ENCODE results near the gene DHRSX.
"Not testable (repeated sequence)": the region's sequence is repeated elsewhere in the genome, so short reads cannot be mapped to it uniquely, and the experiment has no call there.

Gene DHRSX

GRCh38 chrX:2425286-2426071 lies 75.3 kb downstream of the DHRSX start:
- TF ChIP-seq MYC (IDR thresholded peaks at IDR 0.05; ENCODE audit: low read depth, low read length) (no peak), POLR2A (IDR thresholded peaks at IDR 0.05; ENCODE audit: extremely low read depth, insufficient read length) (no peak), CTCF (IDR thresholded peaks at IDR 0.05; ENCODE audit: low read depth, low read length) (no peak), MAX (IDR thresholded peaks at IDR 0.05; ENCODE audit: low read depth, low read length) (no peak)
- DNase-seq (ENCODE audit: low read depth) = no peak
- H3K4me3 ChIP-seq (ENCODE audit: low read depth, low read length) = no peak overlapping the region

GRCh38 chrX:2424317-2424716 lies 76.5 kb downstream of the DHRSX start:
- no peak overlapping the region for H3K4me3 ChIP-seq (ENCODE audit: low read depth, low read length)
- DNase-seq (ENCODE audit: low read depth) = no peak
- TF ChIP-seq POLR2A (IDR thresholded peaks at IDR 0.05; ENCODE audit: extremely low read depth, insufficient read length) = no peak
- TF ChIP-seq MYC (IDR thresholded peaks at IDR 0.05; ENCODE audit: low read depth, low read length) = no peak
- no peak for TF ChIP-seq MAX (IDR thresholded peaks at IDR 0.05; ENCODE audit: low read depth, low read length)
- TF ChIP-seq CTCF (IDR thresholded peaks at IDR 0.05; ENCODE audit: low read depth, low read length) = no peak

GRCh38 chrX:2423899-2424298 lies 76.9 kb downstream of the DHRSX start:
- no peak for TF ChIP-seq MAX (IDR thresholded peaks at IDR 0.05; ENCODE audit: low read depth, low read length)
- no peak for TF ChIP-seq CTCF (IDR thresholded peaks at IDR 0.05; ENCODE audit: low read depth, low read length)
- no peak for TF ChIP-seq POLR2A (IDR thresholded peaks at IDR 0.05; ENCODE audit: extremely low read depth, insufficient read length)
- no peak for TF ChIP-seq MYC (IDR thresholded peaks at IDR 0.05; ENCODE audit: low read depth, low read length)
- H3K4me3 ChIP-seq (ENCODE audit: low read depth, low read length) = no peak overlapping the region
- no peak for DNase-seq (ENCODE audit: low read depth)

- no peak for DNase-seq (ENCODE audit: low read depth)
- H3K4me3 ChIP-seq (ENCODE audit: low read depth, low read length) = no peak overlapping the region
- no peak for TF ChIP-seq CTCF (IDR thresholded peaks at IDR 0.05; ENCODE audit: low read depth, low read length)
- no peak for TF ChIP-seq MYC (IDR thresholded peaks at IDR 0.05; ENCODE audit: low read depth, low read length)
- no peak for TF ChIP-seq MAX (IDR thresholded peaks at IDR 0.05; ENCODE audit: low read depth, low read length)
- TF ChIP-seq POLR2A (IDR thresholded peaks at IDR 0.05; ENCODE audit: extremely low read depth, insufficient read length) = no peak
Measured at GRCh38 chrX:2423282-2423681, 77.5 kb downstream of the DHRSX start.

- H3K4me3 ChIP-seq (ENCODE audit: low read depth, low read length); DNase-seq (ENCODE audit: low read depth): not testable (repeated sequence)
Measured at GRCh38 chrX:2419418-2419817, 81.4 kb downstream of the DHRSX start.

GRCh38 chrX:2418000-2418399 lies 82.8 kb downstream of the DHRSX start:
- TF ChIP-seq MYC (IDR thresholded peaks at IDR 0.05; ENCODE audit: low read depth, low read length) = no peak
- TF ChIP-seq POLR2A (IDR thresholded peaks at IDR 0.05; ENCODE audit: extremely low read depth, insufficient read length) = no peak
- TF ChIP-seq CTCF (IDR thresholded peaks at IDR 0.05; ENCODE audit: low read depth, low read length) = no peak
- no peak for TF ChIP-seq MAX (IDR thresholded peaks at IDR 0.05; ENCODE audit: low read depth, low read length)
- H3K4me3 ChIP-seq (ENCODE audit: low read depth, low read length) = no peak overlapping the region
- DNase-seq (ENCODE audit: low read depth) = no peak

Data from NB4 (cell line).